A549 (cell line): ENCODE data around the gene P4HB. TPM values are rescaled to one million over a fixed set of nuclear protein-coding genes. Genes with fewer than 3 reads are reported as not detected.

Source experiments
- ATAC-seq, 2 experiments: fragments of 200-7000 bp in 1 of 2; fragments of >200 bp in 1 of 2; cut with Nextera tagmentation in 1 of 2; cut with Tn5 transposase in 1 of 2; 3 replicates each; pipeline versions ENCODE4 v1.8.0 to v1.9.1; 2018 to 2020; ENCODE audit warnings: mild to moderate bottlenecking in 1 of 2, moderate library complexity in 1 of 2
- CTCF ChIA-PET: fragments of 300-600 bp; sonication (Branson Sonifier 250); formaldehyde crosslinking; extraction: SDS; loops from one replicate; lab custom pipeline; 2021; ENCODE audit warnings: antibody characterized with exemption, inconsistent platforms; lab: Yijun Ruan, JAX
- POLR2A ChIA-PET: fragments of 350-600 bp; formaldehyde crosslinking; extraction: SDS; loops from one replicate; lab custom pipeline; 2021; ENCODE audit warnings: antibody characterized with exemption, inconsistent platforms; lab: Yijun Ruan, JAX
- DNase-seq, 2 experiments: peaks; one replicate each; pipeline versions ENCODE4 v3.0.0 to v3.0.0-alpha.2; 2011 to 2016; ENCODE audit warnings: low read depth in 1 of 2, low spot score in 1 of 2
- FAIRE-seq: peaks from 2 replicates; lab custom pipeline; 2011; peaks lifted over from hg19 to GRCh38; lab: Jason Lieb, UNC
- H3K27ac ChIP-seq, 2 experiments: fragments of >200 bp; sonication (Bioruptor Twin); formaldehyde crosslinking; 3 replicates each; pipeline ENCODE4 v1.5.1; 2016 to 2017
- H3K4me1 ChIP-seq: fragments of >200 bp; sonication (Bioruptor Twin); formaldehyde crosslinking; 3 replicates; pipeline ENCODE4 v1.6.1; 2016
- H3K4me2 ChIP-seq: fragments of >200 bp; sonication (Bioruptor Twin); formaldehyde crosslinking; 3 replicates; pipeline ENCODE4 v1.6.1; 2016
- H3K4me3 ChIP-seq: fragments of >200 bp; sonication (Bioruptor Twin); formaldehyde crosslinking; 3 replicates; pipeline ENCODE4 v1.5.1; 2016
- H3K9me3 ChIP-seq: fragments of >200 bp; sonication (Bioruptor Twin); formaldehyde crosslinking; 3 replicates; pipeline ENCODE4 v1.6.1; 2016
- BCL3 ChIP-seq: fragments of >200 bp; sonication (Bioruptor Twin); formaldehyde crosslinking; IDR thresholded peaks from 3 replicates; pipeline ENCODE4 v1.6.1; 2016
- BHLHE40 ChIP-seq: IDR thresholded peaks from 2 replicates; pipeline ENCODE4 v1.6.1; 2012; ENCODE audit warnings: low read depth, low read length, inconsistent platforms
- CHD2 ChIP-seq: fragments of 150-350 bp; IDR thresholded peaks from 2 replicates; pipeline ENCODE4 v1.6.1; 2014; ENCODE audit warnings: low read length; ENCODE audit not compliant: partially characterized antibody
- EHF ChIP-seq: fragments of 250-450 bp; sonication (Bioruptor Pico); IDR thresholded peaks from 2 replicates; pipeline ENCODE4 v1.5.0; 2020; ENCODE audit warnings: mild to moderate bottlenecking
- EHMT2 ChIP-seq: fragments of 200-600 bp; sonication (generic); IDR thresholded peaks from 2 replicates; pipeline ENCODE4 v1.6.1; 2016; ENCODE audit warnings: antibody characterized with exemption, low read depth, mild to moderate bottlenecking, moderate library complexity
- GATA3 ChIP-seq: IDR thresholded peaks from 2 replicates; pipeline ENCODE4 v1.6.1; 2012; ENCODE audit warnings: borderline replicate concordance
- HOXA7 ChIP-seq: fragments of 250-450 bp; sonication (Bioruptor Pico); IDR thresholded peaks from 2 replicates; pipeline ENCODE4 v1.5.0; 2020; ENCODE audit warnings: mild to moderate bottlenecking, moderate library complexity
- HOXB13 ChIP-seq: fragments of 250-450 bp; sonication (Bioruptor Pico); IDR thresholded peaks from 2 replicates; pipeline ENCODE4 v1.5.0; 2020; ENCODE audit warnings: low read depth, mild to moderate bottlenecking, moderate library complexity
- JUN ChIP-seq, 2 experiments: fragments of >200 bp; sonication (Bioruptor Twin); formaldehyde crosslinking; IDR thresholded peaks; 2 replicates in 1 of 2; 3 replicates in 1 of 2; pipeline ENCODE4 v1.6.1; 2016 to 2017
- KDM5A ChIP-seq: fragments of 200-600 bp; sonication (generic); IDR thresholded peaks from 2 replicates; pipeline ENCODE4 v1.6.1; 2016; ENCODE audit warnings: antibody characterized with exemption, mild to moderate bottlenecking
- NPAS2 ChIP-seq: fragments of 250-450 bp; sonication (Bioruptor Pico); IDR thresholded peaks from 2 replicates; pipeline ENCODE4 v1.8.0; 2022; ENCODE audit warnings: mild to moderate bottlenecking, moderate library complexity, borderline replicate concordance
- PHF8 ChIP-seq: fragments of 200-600 bp; sonication (generic); IDR thresholded peaks from 2 replicates; pipeline ENCODE4 v1.6.1; 2016; ENCODE audit warnings: low read depth, mild to moderate bottlenecking, antibody characterized with exemption, moderate library complexity, borderline replicate concordance
- POLR2A ChIP-seq: IDR thresholded peaks from 2 replicates; pipeline ENCODE4 v1.6.1; 2012; ENCODE audit warnings: mild to moderate bottlenecking, low read length
- POLR2AphosphoS2 ChIP-seq: conservative IDR thresholded peaks from 2 replicates; pipeline ENCODE4 v1.6.1; 2012; ENCODE audit warnings: low read length, improper control_type of control experiment, inconsistent platforms
- RARB ChIP-seq: fragments of 250-450 bp; sonication (Bioruptor Pico); IDR thresholded peaks from 2 replicates; pipeline ENCODE4 v1.8.0; 2021; ENCODE audit warnings: mild to moderate bottlenecking, moderate library complexity
- REST ChIP-seq: fragments of 200-600 bp; sonication (generic); IDR thresholded peaks from 2 replicates; pipeline ENCODE4 v1.6.1; 2016; ENCODE audit warnings: antibody characterized with exemption, mild to moderate bottlenecking, moderate library complexity
- SMC3 ChIP-seq: fragments of >200 bp; sonication (Bioruptor Twin); formaldehyde crosslinking; IDR thresholded peaks from 3 replicates; pipeline ENCODE4 v1.6.1; 2018; ENCODE audit warnings: inconsistent platforms
- TFCP2L1 ChIP-seq: fragments of 250-450 bp; sonication (Bioruptor Pico); IDR thresholded peaks from 2 replicates; pipeline ENCODE4 v1.5.0; 2021; ENCODE audit warnings: mild to moderate bottlenecking
- TP53 ChIP-seq: fragments of 250-450 bp; sonication (Bioruptor Pico); IDR thresholded peaks from 2 replicates; pipeline ENCODE4 v1.5.0; 2021; ENCODE audit warnings: mild to moderate bottlenecking, moderate library complexity
- ZSCAN20 ChIP-seq: fragments of 250-450 bp; sonication (Bioruptor Pico); IDR thresholded peaks from 2 replicates; pipeline ENCODE4 v1.8.0; 2022; ENCODE audit warnings: mild to moderate bottlenecking, moderate library complexity
- WGBS: methylation state at CpG from one replicate; pipeline ENCODE4 v1.1.6; 2017; ENCODE audit errors: missing lambda C conversion rate; 5-methylcytosine and 5-hydroxymethylcytosine counted together
- polyA plus RNA-seq, 4 experiments: library from polyadenylated mRNA; depleted of rRNA in 3 of 4; stranded (reverse); fragments of >200 nt; fragmentation: RNase III in 1 of 4; extraction: RNeasy Plus Mini Kit Qiagen cat#74134 plus additional on column Dnase treatment in 1 of 4; gene quantifications; 2 replicates in 3 of 4; 3 replicates in 1 of 4; pipeline ENCODE4 v1.2.3, GENCODE V29; 2011 to 2017
- TF ChIP-seq, protein P1 (sequence below): fragments of 250-450 bp; sonication (Bioruptor Pico); IDR thresholded peaks from 2 replicates; pipeline ENCODE4 v1.5.0; 2021; ENCODE audit warnings: mild to moderate bottlenecking, moderate library complexity, borderline replicate concordance
- TF ChIP-seq, protein P2 (sequence below): IDR thresholded peaks from 2 replicates; pipeline ENCODE4 v1.6.1; 2012

P4HB gene
- polyA plus RNA-seq, 2 of the 4 experiments (the other 2 are of a cell fraction) = 102 to 622 TPM

DNA sequence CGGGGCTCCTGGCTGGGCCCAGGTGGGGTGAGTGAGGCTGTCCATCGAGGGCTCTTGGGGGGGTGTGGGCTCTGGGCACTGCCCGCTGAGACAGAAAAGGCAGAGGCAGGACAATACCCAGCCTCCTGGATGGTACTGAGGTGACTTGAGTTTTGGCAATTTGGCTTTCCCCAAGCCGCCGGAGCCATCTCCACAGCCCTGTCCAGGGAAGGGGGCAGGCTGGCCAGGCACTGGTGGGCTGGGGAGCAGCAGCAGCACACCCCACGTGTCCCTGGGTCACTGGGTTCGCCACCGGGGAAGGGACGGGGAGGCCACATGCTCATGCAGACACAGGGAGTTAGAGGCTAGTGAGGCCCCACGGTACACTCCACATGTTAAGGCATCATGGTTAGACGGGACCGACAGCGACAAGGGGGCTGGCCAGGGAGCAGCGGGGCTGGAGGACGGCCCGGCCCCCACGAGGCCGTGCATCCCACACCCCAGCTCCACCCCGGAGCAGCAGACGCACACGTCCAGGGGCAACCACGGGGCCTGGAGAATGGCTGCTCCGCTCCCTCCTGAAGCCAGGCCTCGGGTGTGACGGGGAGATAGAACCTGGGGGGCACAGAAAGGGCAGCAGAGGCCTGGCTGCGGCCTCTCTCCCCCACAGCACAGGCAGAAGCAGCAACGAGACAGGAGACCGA lies 7.8 kb upstream of the P4HB start (continued):
- no peak for TF ChIP-seq BHLHE40

GRCh38 chr17:81867170-81867990 lies 7.0 kb upstream of the P4HB start:
- TF ChIP-seq JUN (IDR thresholded peaks at IDR 0.05) = peak; percentile 78 to 96; a peak in 3 of 5 replicates
- no peak for TF ChIP-seq CHD2
- TF ChIP-seq BHLHE40 = no peak
- TF ChIP-seq TP53 (CRISPR knock-in tag) = peak; percentile 96
- no peak for TF ChIP-seq ZSCAN20 (CRISPR knock-in tag)
- TF ChIP-seq EHF (CRISPR knock-in tag) = peak; percentile 86
- peak; percentile 52 for TF ChIP-seq GATA3
- TF ChIP-seq NPAS2 (CRISPR knock-in tag) = 0 out of 2 replicates have a peak, but pooled peaks have one; percentile 17
- TF ChIP-seq REST = no peak; the same call in 1 of the 2 replicates
- 0 out of 2 replicates have a peak, but pooled peaks have one; percentile 13 for TF ChIP-seq HOXB13 (CRISPR knock-in tag)
- TF ChIP-seq, protein P1, sequence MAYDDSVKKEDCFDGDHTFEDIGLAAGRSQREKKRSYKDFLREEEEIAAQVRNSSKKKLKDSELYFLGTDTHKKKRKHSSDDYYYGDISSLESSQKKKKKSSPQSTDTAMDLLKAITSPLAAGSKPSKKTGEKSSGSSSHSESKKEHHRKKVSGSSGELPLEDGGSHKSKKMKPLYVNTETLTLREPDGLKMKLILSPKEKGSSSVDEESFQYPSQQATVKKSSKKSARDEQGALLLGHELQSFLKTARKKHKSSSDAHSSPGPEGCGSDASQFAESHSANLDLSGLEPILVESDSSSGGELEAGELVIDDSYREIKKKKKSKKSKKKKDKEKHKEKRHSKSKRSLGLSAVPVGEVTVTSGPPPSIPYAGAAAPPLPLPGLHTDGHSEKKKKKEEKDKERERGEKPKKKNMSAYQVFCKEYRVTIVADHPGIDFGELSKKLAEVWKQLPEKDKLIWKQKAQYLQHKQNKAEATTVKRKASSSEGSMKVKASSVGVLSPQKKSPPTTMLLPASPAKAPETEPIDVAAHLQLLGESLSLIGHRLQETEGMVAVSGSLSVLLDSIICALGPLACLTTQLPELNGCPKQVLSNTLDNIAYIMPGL (CRISPR knock-in tag) = peak; percentile 19; the same call in 1 of the 2 replicates
- peak; percentile 91; the same call in 1 of the 2 replicates for TF ChIP-seq HOXA7 (CRISPR knock-in tag)
- TF ChIP-seq, protein P2, sequence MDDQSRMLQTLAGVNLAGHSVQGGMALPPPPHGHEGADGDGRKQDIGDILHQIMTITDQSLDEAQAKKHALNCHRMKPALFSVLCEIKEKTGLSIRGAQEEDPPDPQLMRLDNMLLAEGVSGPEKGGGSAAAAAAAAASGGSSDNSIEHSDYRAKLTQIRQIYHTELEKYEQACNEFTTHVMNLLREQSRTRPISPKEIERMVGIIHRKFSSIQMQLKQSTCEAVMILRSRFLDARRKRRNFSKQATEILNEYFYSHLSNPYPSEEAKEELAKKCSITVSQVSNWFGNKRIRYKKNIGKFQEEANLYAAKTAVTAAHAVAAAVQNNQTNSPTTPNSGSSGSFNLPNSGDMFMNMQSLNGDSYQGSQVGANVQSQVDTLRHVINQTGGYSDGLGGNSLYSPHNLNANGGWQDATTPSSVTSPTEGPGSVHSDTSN = peak; percentile 93
- TF ChIP-seq RARB (CRISPR knock-in tag) = peak; percentile 71
- TF ChIP-seq POLR2AphosphoS2 = peak; percentile 81; the same call in 1 of the 2 replicates
- peak; percentile 54 for TF ChIP-seq POLR2A
- TF ChIP-seq KDM5A = no peak
- TF ChIP-seq EHMT2 = no peak
- TF ChIP-seq PHF8 = no peak
- TF ChIP-seq TFCP2L1 (CRISPR knock-in tag) = peak; percentile 89
- TF ChIP-seq SMC3 = 0 out of 3 replicates have a peak, but pooled peaks have one; percentile 7
- TF ChIP-seq BCL3 = peak; percentile 30; the same call in 2 of the 3 replicates
- TF ChIP-seq, all 56 proteins: peak for 15
- Histone ChIP-seq H3K4me2 (peak overlapping the region; percentile 97), H3K4me1 (peaks cover 61% of the 10 kb centered on the region), H3K4me3 (no peak overlapping the region), H3K9me3 (no peaks in the 10 kb centered on the region), H3K27ac (peak overlapping the region; percentile 97 to 100)
- FAIRE-seq (no peak), ATAC-seq (peak; percentile 22 to 37), DNase-seq (peak in 1 of 2 experiments; percentile 83)
- POLR2A ChIA-PET = interaction anchor here (0.5 to 1.8 kb wide), 5 partner anchors 16 to 154 kb away, joined by 3 to 6 read pairs (median 3); partner anchors contain the start of genes MCRIP1 and SLC25A10
- CTCF ChIA-PET = interaction anchor here (0.6 to 8.6 kb wide), 16 partner anchors 8 to 163 kb away, joined by 3 to 126 read pairs (median 4); partner anchors contain the start of gene CENPX
- 48% methylated on average over 23 of the region's 23 CpGs for WGBS
